Measurements from ENCODE around the gene ELOVL2.

Gene ELOVL2

GRCh38 chr6:10977231-10977968 lies 66.7 kb downstream of the ELOVL2 start:
- DNase-seq: no peak

GRCh38 chr6:10976571-10976970 lies 67.5 kb downstream of the ELOVL2 start:
- DNase-seq: no peak

- DNase-seq: no peak
Observed at GRCh38 chr6:10972196-10972595, 71.9 kb downstream of the ELOVL2 start.

- no peak for DNase-seq
Observed at GRCh38 chr6:10970731-10971130, 73.4 kb downstream of the ELOVL2 start.

GRCh38 chr6:10968776-10969175 lies 75.3 kb downstream of the ELOVL2 start:
- no peak for DNase-seq

- no peak for DNase-seq
Observed at GRCh38 chr6:10964684-10965083, 79.4 kb downstream of the ELOVL2 start.

- no peak for DNase-seq
Observed at GRCh38 chr6:10963113-10963512, 81.0 kb downstream of the ELOVL2 start.

GRCh38 chr6:10962673-10963072 lies 81.4 kb downstream of the ELOVL2 start:
- DNase-seq: no peak

- DNase-seq: no peak
Observed at GRCh38 chr6:10961837-10962236, 82.3 kb downstream of the ELOVL2 start.

GRCh38 chr6:10960171-10960570 lies 83.9 kb downstream of the ELOVL2 start:
- DNase-seq: no peak

- DNase-seq: no peak
Observed at GRCh38 chr6:10957414-10957886, 86.7 kb downstream of the ELOVL2 start.

- no peak for DNase-seq
Observed at GRCh38 chr6:10956776-10957175, 87.3 kb downstream of the ELOVL2 start.

- DNase-seq: peak; percentile 85
Observed at GRCh38 chr6:10954590-10955010, 89.5 kb downstream of the ELOVL2 start.

- no peak for DNase-seq
Observed at GRCh38 chr6:10951675-10952282, 92.3 kb downstream of the ELOVL2 start.

- no peak for DNase-seq
Observed at GRCh38 chr6:10949579-10950490, 94.3 kb downstream of the ELOVL2 start.

GRCh38 chr6:10947966-10948365 lies 96.1 kb downstream of the ELOVL2 start:
- no peak for DNase-seq

GRCh38 chr6:10945845-10946244 lies 98.3 kb downstream of the ELOVL2 start:
- no peak for DNase-seq

GRCh38 chr6:10939840-10940239 lies 104.3 kb downstream of the ELOVL2 start:
- no peak for DNase-seq

- no peak for DNase-seq
Observed at GRCh38 chr6:10933126-10933525, 111.0 kb downstream of the ELOVL2 start.

All from stimulated activated CD4-positive, alpha-beta T cell treated with anti-CD3 and anti-CD28 coated beads, Interleukin-15, amount 100 ng/mL, for 24 hours (primary cell).